ENCODE results near the gene COMT.

DNA sequence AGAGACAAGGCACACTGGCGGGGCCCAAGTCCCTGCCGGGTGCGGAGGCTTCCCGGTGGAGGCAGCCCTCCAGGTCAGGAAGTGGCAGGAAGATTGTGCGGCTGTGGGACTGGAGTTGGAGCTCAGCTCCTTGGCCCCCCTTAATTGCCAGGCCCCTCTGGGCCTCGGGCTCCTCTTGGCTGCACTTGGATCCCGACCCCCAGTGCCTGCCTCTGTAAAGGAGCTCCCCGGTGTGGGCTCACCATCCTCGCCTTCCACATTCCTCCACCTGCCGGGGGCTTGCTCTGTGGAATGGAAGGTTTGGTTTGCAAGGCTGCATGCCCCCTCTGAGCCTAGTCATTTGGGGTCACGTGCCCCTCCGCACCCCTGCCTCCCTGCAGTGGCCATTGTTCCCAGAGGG is 38.1 kb upstream of the COMT start:
- TF ChIP-seq EZH2 (IDR thresholded peaks at IDR 0.05; ENCODE audit: low read depth, unreplicated experiment) (no peak), EZH2phosphoT487 (IDR thresholded peaks at IDR 0.05; ENCODE audit: unreplicated experiment) (no peak), POLR2AphosphoS5 (IDR thresholded peaks at IDR 0.05; ENCODE audit: low read depth) (no peak)
- TF ChIP-seq, protein P1, sequence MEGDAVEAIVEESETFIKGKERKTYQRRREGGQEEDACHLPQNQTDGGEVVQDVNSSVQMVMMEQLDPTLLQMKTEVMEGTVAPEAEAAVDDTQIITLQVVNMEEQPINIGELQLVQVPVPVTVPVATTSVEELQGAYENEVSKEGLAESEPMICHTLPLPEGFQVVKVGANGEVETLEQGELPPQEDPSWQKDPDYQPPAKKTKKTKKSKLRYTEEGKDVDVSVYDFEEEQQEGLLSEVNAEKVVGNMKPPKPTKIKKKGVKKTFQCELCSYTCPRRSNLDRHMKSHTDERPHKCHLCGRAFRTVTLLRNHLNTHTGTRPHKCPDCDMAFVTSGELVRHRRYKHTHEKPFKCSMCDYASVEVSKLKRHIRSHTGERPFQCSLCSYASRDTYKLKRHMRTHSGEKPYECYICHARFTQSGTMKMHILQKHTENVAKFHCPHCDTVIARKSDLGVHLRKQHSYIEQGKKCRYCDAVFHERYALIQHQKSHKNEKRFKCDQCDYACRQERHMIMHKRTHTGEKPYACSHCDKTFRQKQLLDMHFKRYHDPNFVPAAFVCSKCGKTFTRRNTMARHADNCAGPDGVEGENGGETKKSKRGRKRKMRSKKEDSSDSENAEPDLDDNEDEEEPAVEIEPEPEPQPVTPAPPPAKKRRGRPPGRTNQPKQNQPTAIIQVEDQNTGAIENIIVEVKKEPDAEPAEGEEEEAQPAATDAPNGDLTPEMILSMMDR (conservative IDR thresholded peaks at IDR 0.05; ENCODE audit: low read depth in 2 of 2): no peak

Data from GM23338 (cell line).